ENCODE results near the gene PLCL2.

Gene PLCL2

DNA sequence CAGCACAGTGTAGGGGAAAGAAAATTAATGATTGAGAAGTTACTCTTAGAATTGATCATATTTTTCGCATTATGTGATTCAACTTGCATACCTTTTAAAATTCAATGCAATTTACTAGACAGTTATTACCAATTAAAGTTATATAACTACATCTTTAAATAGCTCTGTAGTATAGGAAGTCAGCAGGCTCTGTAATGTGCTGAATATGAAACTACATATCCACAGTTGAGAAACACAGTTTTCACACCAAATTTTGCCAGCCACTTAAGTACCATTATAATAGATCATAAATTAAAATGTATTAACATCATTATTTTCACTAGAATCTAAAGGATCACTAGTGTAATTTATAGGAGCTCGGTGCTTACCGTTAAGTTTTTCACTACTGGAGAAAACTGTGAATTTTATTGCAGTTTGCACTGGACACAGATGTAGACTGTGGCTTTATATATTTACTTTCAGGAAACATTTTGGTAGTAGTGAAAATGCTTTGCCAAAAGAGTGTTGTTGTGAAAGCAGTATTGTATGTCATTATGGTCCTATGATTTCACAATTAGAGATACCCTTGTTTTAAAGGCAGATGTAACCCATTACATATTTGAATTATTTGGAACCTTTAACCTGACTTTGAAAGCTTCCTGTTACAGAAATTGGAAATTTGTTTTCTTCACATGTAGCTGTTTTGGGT lies 113.6 kb downstream of the PLCL2 start:
- Histone ChIP-seq H2BK15ac (ENCODE audit: low read depth, poor library complexity, severe bottlenecking) (no peak overlapping the region), H2BK12ac (ENCODE audit: low read length in 2 of 2) (no peak overlapping the region), H3K9ac (ENCODE audit: low read length) (no peak overlapping the region), H3K4me2 (ENCODE audit: low read length, poor library complexity, severe bottlenecking) (no peak overlapping the region), H3K4ac (ENCODE audit: low read depth in 1 of 2, low read length in 2 of 2) (no peak overlapping the region), H2AFZ (ENCODE audit: low read depth, low read length) (no peak overlapping the region), H3K18ac (ENCODE audit: low read depth in 1 of 2, low read length in 2 of 2) (no peak overlapping the region), H3K14ac (ENCODE audit: low read length in 2 of 2) (no peak overlapping the region), H3K27ac (ENCODE audit: low read length, poor library complexity, severe bottlenecking) (no peak overlapping the region), H3K27me3 (ENCODE audit: control insufficient read depth in 1 of 2, insufficient read depth in 1 of 2, low read length in 2 of 2) (peaks cover 0 to under 1% of the 10 kb centered on the region in 2 experiments), H3K4me3 (ENCODE audit: insufficient read depth in 1 of 2, low read depth in 1 of 2, low read length in 2 of 2) (no peak overlapping the region), H3K79me1 (replicated peaks; ENCODE audit: low read length, poor library complexity, severe bottlenecking) (no peaks in the 10 kb centered on the region), H3K9me3 (ENCODE audit: control insufficient read depth, low read length) (peaks cover 16% of the 10 kb centered on the region), H2AK5ac (ENCODE audit: low read length, severe bottlenecking) (no peak overlapping the region), H4K8ac (ENCODE audit: low read length) (no peak overlapping the region), H2BK5ac (ENCODE audit: low read depth, low read length, poor library complexity, severe bottlenecking) (no peak overlapping the region), H3K23ac (ENCODE audit: low read length in 2 of 2) (no peak overlapping the region), H4K91ac (ENCODE audit: low read length) (no peak overlapping the region), H3K4me1 (ENCODE audit: control insufficient read depth, insufficient read depth, low read depth, low read length) (no peaks in the 10 kb centered on the region), H2BK120ac (ENCODE audit: low read depth, low read length) (no peak overlapping the region), H3K36me3 (ENCODE audit: control insufficient read depth in 1 of 2, insufficient read depth in 2 of 2, low read depth in 1 of 2, low read length in 2 of 2) (no peaks in the 10 kb centered on the region)
- no peak for DNase-seq
- WGBS, result 83% methylated on average over 2 of the region's 3 CpGs

- H3K14ac ChIP-seq (ENCODE audit: low read length in 2 of 2), result no peak overlapping the region
- no peak overlapping the region for H2BK12ac ChIP-seq (ENCODE audit: low read length in 2 of 2)
- no peak overlapping the region for H3K4me2 ChIP-seq (ENCODE audit: low read length, poor library complexity, severe bottlenecking)
- H3K79me1 ChIP-seq (replicated peaks; ENCODE audit: low read length, poor library complexity, severe bottlenecking), result no peaks in the 10 kb centered on the region
- H4K91ac ChIP-seq (ENCODE audit: low read length), result no peak overlapping the region
- peaks cover 16% of the 10 kb centered on the region for H3K9me3 ChIP-seq (ENCODE audit: control insufficient read depth, low read length)
- no peak overlapping the region for H2AK5ac ChIP-seq (ENCODE audit: low read length, severe bottlenecking)
- no peak overlapping the region for H3K4ac ChIP-seq (ENCODE audit: low read depth in 1 of 2, low read length in 2 of 2)
- H3K18ac ChIP-seq (ENCODE audit: low read depth in 1 of 2, low read length in 2 of 2), result no peak overlapping the region
- H3K9ac ChIP-seq (ENCODE audit: low read length), result no peak overlapping the region
- no peaks in the 10 kb centered on the region for H3K36me3 ChIP-seq (ENCODE audit: control insufficient read depth in 1 of 2, insufficient read depth in 2 of 2, low read depth in 1 of 2, low read length in 2 of 2)
- no peak overlapping the region for H2BK120ac ChIP-seq (ENCODE audit: low read depth, low read length)
- no peak overlapping the region for H4K8ac ChIP-seq (ENCODE audit: low read length)
- H2BK15ac ChIP-seq (ENCODE audit: low read depth, poor library complexity, severe bottlenecking), result no peak overlapping the region
- no peak overlapping the region for H3K27ac ChIP-seq (ENCODE audit: low read length, poor library complexity, severe bottlenecking)
- H3K23ac ChIP-seq (ENCODE audit: low read length in 2 of 2), result no peak overlapping the region
- no peak for DNase-seq
- no peak overlapping the region for H2BK5ac ChIP-seq (ENCODE audit: low read depth, low read length, poor library complexity, severe bottlenecking)
- H2AFZ ChIP-seq (ENCODE audit: low read depth, low read length), result no peak overlapping the region
- H3K4me3 ChIP-seq (ENCODE audit: insufficient read depth in 1 of 2, low read depth in 1 of 2, low read length in 2 of 2), result no peak overlapping the region
- no peaks in the 10 kb centered on the region for H3K4me1 ChIP-seq (ENCODE audit: control insufficient read depth, insufficient read depth, low read depth, low read length)
- WGBS, result 44% methylated on average over 2 of the region's 2 CpGs
- peaks cover 0 to 4% of the 10 kb centered on the region in 2 experiments for H3K27me3 ChIP-seq (ENCODE audit: control insufficient read depth in 1 of 2, insufficient read depth in 1 of 2, low read length in 2 of 2)
Observed at GRCh38 chr3:16999161-16999560, 114.4 kb downstream of the PLCL2 start.

GRCh38 chr3:16999871-17000270 lies 115.1 kb downstream of the PLCL2 start:
- Histone ChIP-seq H4K91ac (ENCODE audit: low read length) (no peak overlapping the region), H3K9ac (ENCODE audit: low read length) (no peak overlapping the region), H2AK5ac (ENCODE audit: low read length, severe bottlenecking) (no peak overlapping the region), H3K27me3 (ENCODE audit: control insufficient read depth in 1 of 2, insufficient read depth in 1 of 2, low read length in 2 of 2) (peaks cover 0 to 4% of the 10 kb centered on the region in 2 experiments), H2BK12ac (ENCODE audit: low read length in 2 of 2) (no peak overlapping the region), H3K4me2 (ENCODE audit: low read length, poor library complexity, severe bottlenecking) (no peak overlapping the region), H3K36me3 (ENCODE audit: control insufficient read depth in 1 of 2, insufficient read depth in 2 of 2, low read depth in 1 of 2, low read length in 2 of 2) (no peaks in the 10 kb centered on the region), H2BK15ac (ENCODE audit: low read depth, poor library complexity, severe bottlenecking) (no peak overlapping the region), H3K79me1 (replicated peaks; ENCODE audit: low read length, poor library complexity, severe bottlenecking) (no peaks in the 10 kb centered on the region), H3K18ac (ENCODE audit: low read depth in 1 of 2, low read length in 2 of 2) (no peak overlapping the region), H3K9me3 (ENCODE audit: control insufficient read depth, low read length) (peaks cover 16% of the 10 kb centered on the region), H3K27ac (ENCODE audit: low read length, poor library complexity, severe bottlenecking) (no peak overlapping the region), H3K23ac (ENCODE audit: low read length in 2 of 2) (no peak overlapping the region), H4K8ac (ENCODE audit: low read length) (no peak overlapping the region), H2BK120ac (ENCODE audit: low read depth, low read length) (no peak overlapping the region), H3K4me3 (ENCODE audit: insufficient read depth in 1 of 2, low read depth in 1 of 2, low read length in 2 of 2) (no peak overlapping the region), H3K4ac (ENCODE audit: low read depth in 1 of 2, low read length in 2 of 2) (no peak overlapping the region), H2AFZ (ENCODE audit: low read depth, low read length) (no peak overlapping the region), H3K14ac (ENCODE audit: low read length in 2 of 2) (no peak overlapping the region), H3K4me1 (ENCODE audit: control insufficient read depth, insufficient read depth, low read depth, low read length) (no peaks in the 10 kb centered on the region), H2BK5ac (ENCODE audit: low read depth, low read length, poor library complexity, severe bottlenecking) (no peak overlapping the region)
- DNase-seq, result no peak

DNA sequence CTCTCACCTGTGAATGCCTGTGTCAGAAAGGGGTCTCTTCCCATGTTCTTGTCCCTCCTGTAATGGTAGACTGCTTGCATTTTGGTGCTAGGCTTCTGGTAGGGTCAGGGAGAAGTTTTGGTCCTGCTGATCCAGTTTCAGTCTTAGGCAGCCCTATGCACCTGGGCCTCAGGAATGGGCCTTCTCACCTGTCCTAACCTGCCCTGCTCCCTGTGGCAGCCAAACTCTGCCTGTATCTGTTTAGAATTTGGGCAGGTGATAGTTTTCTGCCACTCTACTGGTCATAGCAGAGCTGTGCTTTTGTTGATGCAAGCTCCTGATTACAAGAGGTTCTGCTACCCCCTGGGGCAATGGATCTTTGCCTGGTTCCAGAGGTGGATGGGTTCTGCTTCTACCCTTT lies 118.7 kb downstream of the PLCL2 start:
- H3K4me3 ChIP-seq (ENCODE audit: insufficient read depth in 1 of 2, low read depth in 1 of 2, low read length in 2 of 2), result no peak overlapping the region
- peaks cover 0 to 4% of the 10 kb centered on the region in 2 experiments for H3K27me3 ChIP-seq (ENCODE audit: control insufficient read depth in 1 of 2, insufficient read depth in 1 of 2, low read length in 2 of 2)
- no peak overlapping the region for H3K4ac ChIP-seq (ENCODE audit: low read depth in 1 of 2, low read length in 2 of 2)
- H3K9me3 ChIP-seq (ENCODE audit: control insufficient read depth, low read length), result peaks cover 16% of the 10 kb centered on the region
- H3K4me1 ChIP-seq (ENCODE audit: control insufficient read depth, insufficient read depth, low read depth, low read length), result no peaks in the 10 kb centered on the region
- no peak overlapping the region for H3K18ac ChIP-seq (ENCODE audit: low read depth in 1 of 2, low read length in 2 of 2)
- H3K79me1 ChIP-seq (replicated peaks; ENCODE audit: low read length, poor library complexity, severe bottlenecking), result no peaks in the 10 kb centered on the region
- no peak overlapping the region for H3K27ac ChIP-seq (ENCODE audit: low read length, poor library complexity, severe bottlenecking)
- H4K8ac ChIP-seq (ENCODE audit: low read length), result no peak overlapping the region
- no peak overlapping the region for H2BK120ac ChIP-seq (ENCODE audit: low read depth, low read length)
- H3K4me2 ChIP-seq (ENCODE audit: low read length, poor library complexity, severe bottlenecking), result no peak overlapping the region
- no peak overlapping the region for H3K9ac ChIP-seq (ENCODE audit: low read length)
- H3K36me3 ChIP-seq (ENCODE audit: control insufficient read depth in 1 of 2, insufficient read depth in 2 of 2, low read depth in 1 of 2, low read length in 2 of 2), result no peaks in the 10 kb centered on the region
- no peak overlapping the region for H2BK12ac ChIP-seq (ENCODE audit: low read length in 2 of 2)
- no peak overlapping the region for H2AFZ ChIP-seq (ENCODE audit: low read depth, low read length)
- H2AK5ac ChIP-seq (ENCODE audit: low read length, severe bottlenecking), result no peak overlapping the region
- no peak overlapping the region for H3K14ac ChIP-seq (ENCODE audit: low read length in 2 of 2)
- no peak overlapping the region for H2BK5ac ChIP-seq (ENCODE audit: low read depth, low read length, poor library complexity, severe bottlenecking)
- H3K23ac ChIP-seq (ENCODE audit: low read length in 2 of 2), result no peak overlapping the region
- no peak overlapping the region for H4K91ac ChIP-seq (ENCODE audit: low read length)
- DNase-seq, result no peak
- no peak overlapping the region for H2BK15ac ChIP-seq (ENCODE audit: low read depth, poor library complexity, severe bottlenecking)

Data from mesenchymal stem cell (in vitro differentiated cells and primary cell).